Mesenchymal stem cell (in vitro differentiated cells and primary cell): Measurements from ENCODE around the gene LENEP.

ENCODE experiments used
- DNase-seq: peaks from one replicate; pipeline ENCODE4 v3.0.0-alpha.2; 2013
- H2AFZ ChIP-seq: one replicate; pipeline ENCODE4 v1.6.1; 2013; ENCODE audit warnings: low read depth, mild to moderate bottlenecking, control low read depth, inconsistent platforms, low read length, moderate library complexity
- H2AK5ac ChIP-seq: 2 replicates; pipeline ENCODE4 v1.6.1; 2013; ENCODE audit warnings: low read length, moderate library complexity, mild to moderate bottlenecking, inconsistent platforms; ENCODE audit not compliant: severe bottlenecking
- H2BK120ac ChIP-seq: one replicate; pipeline ENCODE4 v1.6.1; 2013; ENCODE audit warnings: low read depth, mild to moderate bottlenecking, inconsistent platforms, low read length, moderate library complexity
- H2BK12ac ChIP-seq, 2 experiments: one replicate each; pipeline ENCODE4 v1.6.1; 2013; ENCODE audit warnings: inconsistent platforms in 2 of 2, low read length in 2 of 2, mild to moderate bottlenecking in 2 of 2, moderate library complexity in 2 of 2, control low read depth in 1 of 2
- H2BK15ac ChIP-seq: one replicate; pipeline ENCODE4 v1.6.1; 2013; ENCODE audit warnings: mild to moderate bottlenecking, low read depth, inconsistent platforms; ENCODE audit not compliant: poor library complexity, severe bottlenecking
- H2BK5ac ChIP-seq: 2 replicates; pipeline ENCODE4 v1.6.1; 2013; ENCODE audit warnings: low read depth, mild to moderate bottlenecking, low read length, control low read depth, inconsistent platforms; ENCODE audit not compliant: poor library complexity, severe bottlenecking
- H3K14ac ChIP-seq, 2 experiments: one replicate each; pipeline ENCODE4 v1.6.1; 2013; ENCODE audit warnings: inconsistent platforms in 2 of 2, low read length in 2 of 2, control low read depth in 1 of 2, mild to moderate bottlenecking in 1 of 2, moderate library complexity in 1 of 2
- H3K18ac ChIP-seq, 2 experiments: one replicate each; pipeline ENCODE4 v1.6.1; 2013; ENCODE audit warnings: inconsistent platforms in 2 of 2, low read length in 2 of 2, control low read depth in 1 of 2, low read depth in 1 of 2, mild to moderate bottlenecking in 1 of 2
- H3K23ac ChIP-seq, 2 experiments: one replicate each; pipeline ENCODE4 v1.6.1; 2013; ENCODE audit warnings: inconsistent platforms in 2 of 2, low read length in 2 of 2, mild to moderate bottlenecking in 2 of 2, moderate library complexity in 2 of 2, control low read depth in 1 of 2
- H3K27ac ChIP-seq: 2 replicates; pipeline ENCODE4 v1.5.1; 2013; ENCODE audit warnings: mild to moderate bottlenecking, moderate library complexity, low read length, control low read depth, inconsistent platforms; ENCODE audit not compliant: poor library complexity, severe bottlenecking
- H3K27me3 ChIP-seq, 2 experiments: 2 replicates each; pipeline versions ENCODE4 v1.6.1 to v1.7.0; 2013; ENCODE audit warnings: low read length in 2 of 2, mild to moderate bottlenecking in 2 of 2, moderate library complexity in 2 of 2, control low read depth in 1 of 2, inconsistent platforms in 1 of 2; ENCODE audit not compliant: control insufficient read depth in 1 of 2, insufficient read depth in 1 of 2
- H3K36me3 ChIP-seq, 2 experiments: 2 replicates each; pipeline versions ENCODE4 v1.6.1 to v1.7.0; 2013; ENCODE audit warnings: low read length in 2 of 2, control low read depth in 1 of 2, inconsistent platforms in 1 of 2, low read depth in 1 of 2, mild to moderate bottlenecking in 1 of 2; ENCODE audit not compliant: insufficient read depth in 2 of 2, control insufficient read depth in 1 of 2
- H3K4ac ChIP-seq, 2 experiments: one replicate each; pipeline ENCODE4 v1.6.1; 2013; ENCODE audit warnings: inconsistent platforms in 2 of 2, low read length in 2 of 2, mild to moderate bottlenecking in 2 of 2, moderate library complexity in 2 of 2, control low read depth in 1 of 2, low read depth in 1 of 2
- H3K4me1 ChIP-seq: 2 replicates; pipeline ENCODE4 v1.6.1; 2013; ENCODE audit warnings: low read depth, low read length, control low read depth; ENCODE audit not compliant: control insufficient read depth, insufficient read depth
- H3K4me2 ChIP-seq: 2 replicates; pipeline ENCODE4 v1.6.1; 2013; ENCODE audit warnings: low read length, mild to moderate bottlenecking, inconsistent platforms; ENCODE audit not compliant: poor library complexity, severe bottlenecking
- H3K4me3 ChIP-seq, 2 experiments: 2 replicates each; pipeline versions ENCODE4 v1.5.1 to v1.7.0; 2013; ENCODE audit warnings: low read length in 2 of 2, mild to moderate bottlenecking in 2 of 2, control low read depth in 1 of 2, low read depth in 1 of 2; ENCODE audit not compliant: insufficient read depth in 1 of 2
- H3K79me1 ChIP-seq: replicated peaks from 2 replicates; pipeline ENCODE4 v1.6.1; 2013; ENCODE audit warnings: mild to moderate bottlenecking, control low read depth, low read length, inconsistent platforms; ENCODE audit not compliant: poor library complexity, severe bottlenecking
- H3K9ac ChIP-seq: 2 replicates; pipeline ENCODE4 v1.7.0; 2013; ENCODE audit warnings: mild to moderate bottlenecking, low read length, moderate library complexity
- H3K9me3 ChIP-seq: 2 replicates; pipeline ENCODE4 v1.7.0; 2013; ENCODE audit warnings: mild to moderate bottlenecking, low read length; ENCODE audit not compliant: control insufficient read depth
- H4K8ac ChIP-seq: one replicate; pipeline ENCODE4 v1.6.1; 2013; ENCODE audit warnings: inconsistent platforms, mild to moderate bottlenecking, low read length, moderate library complexity
- H4K91ac ChIP-seq: one replicate; pipeline ENCODE4 v1.6.1; 2013; ENCODE audit warnings: mild to moderate bottlenecking, low read length, inconsistent platforms
- WGBS: methylation state at CpG from one replicate; pipeline ENCODE4 v1.1.7; 2013; ENCODE audit warnings: mixed read lengths; 5-methylcytosine and 5-hydroxymethylcytosine counted together

LENEP gene

GRCh38 chr1:155035936-155036335 is 42.5 kb downstream of the LENEP start:
- Histone ChIP-seq H3K18ac (no peak overlapping the region), H2AFZ (no peak overlapping the region), H3K4me2 (no peak overlapping the region), H3K23ac (no peak overlapping the region), H2AK5ac (no peak overlapping the region), H3K79me1 (no peaks in the 10 kb centered on the region), H3K4me1 (no peaks in the 10 kb centered on the region), H2BK120ac (no peak overlapping the region), H3K27ac (no peak overlapping the region), H3K4me3 (no peak overlapping the region), H3K9ac (no peak overlapping the region), H2BK12ac (no peak overlapping the region), H2BK15ac (no peak overlapping the region), H2BK5ac (no peak overlapping the region), H3K4ac (no peak overlapping the region), H3K9me3 (no peaks in the 10 kb centered on the region), H4K8ac (no peak overlapping the region), H3K27me3 (peaks cover 0 to 21% of the 10 kb centered on the region in 2 experiments), H4K91ac (no peak overlapping the region), H3K14ac (no peak overlapping the region), H3K36me3 (no peaks in the 10 kb centered on the region)
- 100% methylated on average over 2 of the region's 2 CpGs for WGBS
- DNase-seq: no peak

- Histone ChIP-seq H2BK120ac (no peak overlapping the region), H2AK5ac (no peak overlapping the region), H3K27me3 (peaks cover 0 to 27% of the 10 kb centered on the region in 2 experiments), H3K4me1 (no peaks in the 10 kb centered on the region), H2BK5ac (no peak overlapping the region), H3K4ac (no peak overlapping the region), H3K23ac (no peak overlapping the region), H3K14ac (no peak overlapping the region), H3K18ac (no peak overlapping the region), H4K8ac (no peak overlapping the region), H3K79me1 (no peaks in the 10 kb centered on the region), H3K9ac (no peak overlapping the region), H3K4me2 (no peak overlapping the region), H2BK12ac (no peak overlapping the region), H3K9me3 (no peaks in the 10 kb centered on the region), H4K91ac (no peak overlapping the region), H2AFZ (no peak overlapping the region), H3K4me3 (no peak overlapping the region), H2BK15ac (no peak overlapping the region), H3K36me3 (no peaks in the 10 kb centered on the region), H3K27ac (no peak overlapping the region)
- DNase-seq: no peak
- 78% methylated on average over 3 of the region's 3 CpGs for WGBS
Measured at GRCh38 chr1:155037043-155037442, 43.7 kb downstream of the LENEP start.

GRCh38 chr1:155037851-155038441 is 44.6 kb downstream of the LENEP start:
- Histone ChIP-seq H3K27me3 (peaks cover 0 to 28% of the 10 kb centered on the region in 2 experiments), H4K8ac (no peak overlapping the region), H3K9me3 (no peaks in the 10 kb centered on the region), H2BK120ac (no peak overlapping the region), H3K36me3 (no peaks in the 10 kb centered on the region), H3K4me3 (no peak overlapping the region), H3K4ac (no peak overlapping the region), H3K14ac (no peak overlapping the region), H2BK12ac (no peak overlapping the region), H2AFZ (no peak overlapping the region), H3K9ac (no peak overlapping the region), H3K27ac (no peak overlapping the region), H3K18ac (no peak overlapping the region), H3K4me1 (no peaks in the 10 kb centered on the region), H3K79me1 (no peaks in the 10 kb centered on the region), H2BK5ac (no peak overlapping the region), H4K91ac (no peak overlapping the region), H3K23ac (no peak overlapping the region), H2BK15ac (no peak overlapping the region), H2AK5ac (no peak overlapping the region), H3K4me2 (no peak overlapping the region)
- DNase-seq: no peak
- WGBS: 93% methylated on average over 6 of the region's 6 CpGs

GRCh38 chr1:155038602-155039307 is 45.4 kb downstream of the LENEP start:
- H2AFZ ChIP-seq: no peak overlapping the region
- H3K4ac ChIP-seq: no peak overlapping the region
- H3K14ac ChIP-seq: no peak overlapping the region
- no peak overlapping the region for H3K27ac ChIP-seq
- H4K8ac ChIP-seq: no peak overlapping the region
- 55% methylated on average over 8 of the region's 8 CpGs for WGBS
- H3K79me1 ChIP-seq: no peaks in the 10 kb centered on the region
- H4K91ac ChIP-seq: no peak overlapping the region
- no peaks in the 10 kb centered on the region for H3K9me3 ChIP-seq
- H2BK5ac ChIP-seq: peak overlapping the region; percentile 8
- no peaks in the 10 kb centered on the region for H3K36me3 ChIP-seq
- H2BK12ac ChIP-seq: no peak overlapping the region
- no peak overlapping the region for H3K18ac ChIP-seq
- H2BK15ac ChIP-seq: no peak overlapping the region
- no peak overlapping the region for H2AK5ac ChIP-seq
- no peak overlapping the region for H3K9ac ChIP-seq
- peak; percentile 63 for DNase-seq
- H3K4me1 ChIP-seq: peaks cover 2% of the 10 kb centered on the region
- H2BK120ac ChIP-seq: no peak overlapping the region
- peaks cover 0 to 27% of the 10 kb centered on the region in 2 experiments for H3K27me3 ChIP-seq
- no peak overlapping the region for H3K4me2 ChIP-seq
- no peak overlapping the region for H3K23ac ChIP-seq
- H3K4me3 ChIP-seq: no peak overlapping the region
